ENCODE measurements around the gene PTPRH.
A peak's percentile ranks its signal among the peaks of the same experiment; 100 is the strongest.
"Not testable (repeated sequence)": the region's sequence is repeated elsewhere in the genome, so short reads cannot be mapped to it uniquely, and the experiment has no call there.

The PTPRH gene

DNA sequence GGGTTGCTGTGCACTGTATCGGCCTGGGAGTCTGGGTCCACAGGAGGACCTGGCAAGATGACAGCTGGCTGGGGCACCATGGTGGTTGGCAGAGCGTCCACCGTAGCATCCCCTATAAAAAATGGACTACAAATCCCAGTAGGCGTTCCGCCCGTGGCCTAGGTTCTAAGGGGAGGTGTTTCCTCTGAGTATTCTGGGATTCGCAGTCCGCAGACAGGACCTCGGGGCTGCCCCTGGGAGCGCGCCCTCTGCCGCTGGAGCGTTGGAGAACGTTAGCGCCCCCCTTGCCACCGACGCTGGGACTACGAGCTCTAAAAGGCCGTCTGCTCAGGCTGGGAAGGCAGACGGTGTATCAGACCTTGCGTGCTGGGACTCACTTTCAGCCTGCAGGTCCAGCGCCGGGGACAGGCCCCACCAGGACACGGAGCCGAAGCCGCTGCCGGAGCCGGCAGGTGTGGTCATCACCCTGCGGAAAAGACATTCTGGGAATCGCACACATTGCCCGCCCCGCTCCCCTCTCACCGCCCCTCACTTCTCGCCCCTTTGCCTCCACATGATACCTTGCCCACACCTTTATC is 43.3 kb downstream of the PTPRH start:
- Histone ChIP-seq H3K4me3 (ENCODE audit: low read depth, low read length) (peak overlapping the region; percentile 75), H3K27ac (ENCODE audit: low read depth, low read length) (no peak overlapping the region), H3K36me3 (ENCODE audit: insufficient read depth, low read length) (no peaks in the 10 kb centered on the region), H3K27me3 (ENCODE audit: insufficient read depth, low read length) (peaks cover 17% of the 10 kb centered on the region), H3K4me1 (ENCODE audit: control insufficient read depth, insufficient read depth, low read length, unreplicated experiment) (no peaks in the 10 kb centered on the region), H2AFZ (ENCODE audit: low read length, unreplicated experiment) (peak overlapping the region; percentile 23), H3K79me2 (ENCODE audit: control insufficient read depth, insufficient read depth, low read length, unreplicated experiment) (no peaks in the 10 kb centered on the region)

DNA sequence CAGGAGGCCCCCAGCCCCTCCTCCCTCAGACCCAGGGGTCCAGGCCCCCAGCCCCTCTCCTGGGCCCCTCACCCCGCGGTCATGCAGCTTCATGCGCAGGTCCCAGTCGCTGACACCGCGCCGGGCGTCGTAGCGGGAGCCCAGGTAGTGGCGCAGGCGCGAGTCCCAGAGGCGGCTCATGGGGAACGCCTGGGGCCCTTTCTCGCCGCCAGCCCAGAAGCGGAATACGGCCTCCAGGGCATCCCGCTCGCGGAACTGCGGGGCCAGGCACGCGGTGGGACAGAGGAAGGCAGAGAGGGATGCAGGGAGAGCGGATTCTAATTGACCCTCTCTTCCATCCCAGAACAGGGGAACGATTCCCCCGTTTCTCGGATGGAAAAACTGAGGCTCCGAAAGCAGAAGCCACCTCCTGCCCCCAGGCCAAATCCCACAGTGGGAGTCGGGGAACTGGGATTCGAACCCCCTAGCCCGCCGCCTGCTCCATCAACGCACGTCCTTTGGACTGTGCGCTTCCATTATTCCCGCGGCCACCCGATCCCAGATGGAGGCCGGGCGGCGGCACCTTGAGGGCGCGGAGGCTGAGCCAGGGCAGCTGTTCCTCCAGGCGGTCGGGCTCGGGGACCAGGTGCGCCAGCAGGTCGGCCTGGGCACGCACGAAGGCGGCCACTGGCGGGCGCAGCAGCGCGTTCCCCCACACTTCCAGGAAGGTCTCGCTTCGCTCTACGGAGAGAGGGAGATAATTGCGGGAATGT is 47.6 kb downstream of the PTPRH start:
- Histone ChIP-seq H3K27me3 (ENCODE audit: insufficient read depth, low read length) (peaks cover 19% of the 10 kb centered on the region), H3K36me3 (ENCODE audit: insufficient read depth, low read length) (no peaks in the 10 kb centered on the region), H2AFZ (ENCODE audit: low read length, unreplicated experiment) (no peak overlapping the region), H3K27ac (ENCODE audit: low read depth, low read length) (no peak overlapping the region), H3K4me1 (ENCODE audit: control insufficient read depth, insufficient read depth, low read length, unreplicated experiment) (peaks cover 16% of the 10 kb centered on the region), H3K79me2 (ENCODE audit: control insufficient read depth, insufficient read depth, low read length, unreplicated experiment) (no peaks in the 10 kb centered on the region), H3K4me3 (ENCODE audit: low read depth, low read length) (no peak overlapping the region)

DNA sequence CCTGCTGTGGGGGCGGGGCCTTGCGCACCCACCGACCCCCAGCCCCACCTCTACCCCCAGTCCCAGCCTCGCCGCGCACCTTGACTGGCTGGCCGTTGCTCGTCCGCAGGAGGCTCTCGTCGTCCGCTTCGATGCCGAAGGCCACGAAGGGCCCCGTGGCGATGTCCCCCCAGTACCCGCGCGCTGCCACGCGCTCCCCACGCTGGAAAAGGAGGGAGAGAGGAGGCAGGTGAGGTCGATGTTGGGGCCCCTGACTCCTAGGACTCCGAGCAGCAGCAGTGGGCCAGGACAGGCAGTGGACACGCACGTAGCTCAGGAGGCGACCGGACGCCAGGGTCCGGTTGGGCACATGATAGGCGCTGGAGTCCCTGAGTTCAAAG is 48.3 kb downstream of the PTPRH start:
- H2AFZ ChIP-seq (ENCODE audit: low read length, unreplicated experiment) = no peak overlapping the region
- peaks cover 25% of the 10 kb centered on the region for H3K27me3 ChIP-seq (ENCODE audit: insufficient read depth, low read length)
- no peak overlapping the region for H3K4me3 ChIP-seq (ENCODE audit: low read depth, low read length)
- no peaks in the 10 kb centered on the region for H3K79me2 ChIP-seq (ENCODE audit: control insufficient read depth, insufficient read depth, low read length, unreplicated experiment)
- peaks cover 16% of the 10 kb centered on the region for H3K4me1 ChIP-seq (ENCODE audit: control insufficient read depth, insufficient read depth, low read length, unreplicated experiment)
- no peaks in the 10 kb centered on the region for H3K36me3 ChIP-seq (ENCODE audit: insufficient read depth, low read length)
- no peak overlapping the region for H3K27ac ChIP-seq (ENCODE audit: low read depth, low read length)

DNA sequence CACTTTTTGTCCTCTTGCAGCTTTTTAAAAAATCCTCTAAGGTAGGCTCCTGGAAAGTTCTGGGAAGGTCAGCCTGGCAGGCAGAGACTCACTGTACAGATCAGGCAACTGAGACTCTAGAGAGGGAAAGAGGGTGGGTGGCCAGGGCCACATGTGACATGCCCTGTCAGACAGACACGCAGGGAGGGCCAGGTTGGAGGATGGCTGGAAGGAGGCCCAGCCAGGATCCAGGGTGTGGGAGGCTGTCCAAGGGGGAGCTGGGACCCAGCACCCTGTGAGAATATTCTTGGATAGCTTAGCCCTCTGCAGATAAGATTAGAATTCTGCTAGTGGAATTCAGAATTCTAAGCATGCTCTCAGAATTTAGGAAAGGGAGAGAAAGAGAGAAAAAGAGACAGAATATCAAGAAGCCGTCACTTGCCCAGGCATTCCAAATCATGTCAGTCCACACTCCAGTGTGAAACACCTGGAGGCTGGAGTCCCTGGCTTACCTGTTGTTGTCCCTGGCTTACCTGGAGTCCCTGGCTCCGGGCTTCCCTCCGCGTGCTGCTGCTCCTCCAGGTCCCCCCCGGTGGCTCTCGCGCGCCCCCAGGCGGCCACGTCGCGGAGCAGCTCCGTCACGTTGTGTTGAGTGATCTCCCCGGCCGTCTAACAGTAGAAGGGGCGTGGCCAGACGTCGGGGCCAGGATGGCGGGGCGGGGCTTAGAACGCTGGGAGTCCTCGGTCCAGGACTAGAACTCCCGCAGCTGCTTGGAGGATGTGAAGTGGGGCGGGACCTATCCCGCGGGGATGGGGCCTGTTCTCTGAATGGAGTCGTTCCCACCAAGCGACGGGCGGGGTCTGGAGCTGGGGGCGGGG is 48.9 kb downstream of the PTPRH start:
- peaks cover 26% of the 10 kb centered on the region for H3K27me3 ChIP-seq (ENCODE audit: insufficient read depth, low read length)
- no peak overlapping the region for H3K4me3 ChIP-seq (ENCODE audit: low read depth, low read length)

DNA sequence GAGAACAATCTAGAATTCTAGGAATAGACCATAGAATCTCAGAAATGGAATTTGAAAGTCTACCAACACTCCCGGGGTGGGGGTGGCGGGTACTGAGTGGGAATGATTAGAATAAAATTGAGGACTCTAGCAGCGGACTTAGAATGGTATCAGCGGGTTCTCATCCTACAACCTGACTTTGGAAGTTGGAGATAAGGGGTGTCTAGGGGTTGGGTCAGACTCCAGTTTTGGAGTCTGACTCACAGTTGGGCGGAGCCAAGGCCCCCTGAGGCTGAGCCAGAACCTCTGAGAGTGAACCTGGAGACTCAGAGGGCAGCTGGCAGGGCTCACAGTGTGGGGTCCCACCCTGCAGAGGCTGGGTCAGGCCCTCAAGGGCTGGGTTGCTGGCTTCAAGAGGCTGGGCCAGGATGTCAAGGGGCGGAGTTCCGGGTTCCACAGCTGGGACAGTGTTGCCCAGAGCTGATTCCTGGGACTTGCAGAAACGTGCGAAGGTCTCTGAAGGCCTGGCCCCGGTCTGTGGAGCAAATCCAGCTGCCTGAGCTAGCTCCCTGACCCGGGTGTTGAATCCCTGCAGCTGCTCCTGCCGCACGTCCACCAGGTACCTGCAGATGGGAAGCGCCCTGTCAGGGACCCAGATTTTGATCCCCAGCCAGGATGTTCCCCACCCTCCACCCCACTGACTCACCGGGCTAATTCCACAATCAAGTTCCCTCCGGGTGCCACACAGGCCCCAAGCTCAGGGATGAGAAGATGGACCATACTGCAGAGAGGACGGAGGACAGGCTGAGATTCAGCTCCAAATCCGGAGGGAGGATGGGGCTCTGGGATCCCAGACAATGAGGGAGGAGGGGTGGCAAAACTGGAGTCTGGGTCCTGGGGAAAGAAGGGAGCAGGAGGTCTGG is 50.2 kb downstream of the PTPRH start:
- Histone ChIP-seq H2AFZ (ENCODE audit: low read length, unreplicated experiment) (no peak overlapping the region), H3K4me1 (ENCODE audit: control insufficient read depth, insufficient read depth, low read length, unreplicated experiment) (peaks cover 16% of the 10 kb centered on the region), H3K79me2 (ENCODE audit: control insufficient read depth, insufficient read depth, low read length, unreplicated experiment) (no peaks in the 10 kb centered on the region), H3K36me3 (ENCODE audit: insufficient read depth, low read length) (no peaks in the 10 kb centered on the region), H3K27ac (ENCODE audit: low read depth, low read length) (no peak overlapping the region), H3K27me3 (ENCODE audit: insufficient read depth, low read length) (peaks cover 26% of the 10 kb centered on the region), H3K4me3 (ENCODE audit: low read depth, low read length) (no peak overlapping the region)

More for the DNA sequence above, 48.9 kb downstream of the PTPRH start:
- Histone ChIP-seq H3K36me3 (ENCODE audit: insufficient read depth, low read length) (no peaks in the 10 kb centered on the region), H3K4me1 (ENCODE audit: control insufficient read depth, insufficient read depth, low read length, unreplicated experiment) (peaks cover 16% of the 10 kb centered on the region), H3K79me2 (ENCODE audit: control insufficient read depth, insufficient read depth, low read length, unreplicated experiment) (no peaks in the 10 kb centered on the region), H2AFZ (ENCODE audit: low read length, unreplicated experiment) (no peak overlapping the region), H3K27ac (ENCODE audit: low read depth, low read length) (no peak overlapping the region)

DNA sequence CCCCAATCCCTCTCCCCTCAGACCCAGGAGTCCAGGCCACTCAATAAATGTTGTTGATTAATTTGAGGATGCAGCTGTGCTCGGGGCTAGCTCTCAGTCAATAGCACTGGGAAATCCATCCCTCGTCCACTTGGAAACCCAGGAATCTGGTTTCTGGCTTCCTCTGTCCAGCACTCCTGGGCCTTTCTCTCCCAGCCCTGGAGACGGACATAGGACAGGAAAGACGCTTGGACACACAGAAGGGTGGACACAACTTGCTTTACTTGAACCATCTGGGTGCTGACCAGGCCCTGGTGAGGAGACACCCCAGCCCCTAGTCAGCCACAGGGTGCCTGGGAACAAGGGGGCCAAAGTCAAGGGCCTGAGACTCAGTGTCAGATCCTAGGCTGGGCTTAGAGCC is 50.9 kb downstream of the PTPRH start:
- no peak overlapping the region for H3K4me3 ChIP-seq (ENCODE audit: low read depth, low read length)
- no peaks in the 10 kb centered on the region for H3K79me2 ChIP-seq (ENCODE audit: control insufficient read depth, insufficient read depth, low read length, unreplicated experiment)
- H3K27me3 ChIP-seq (ENCODE audit: insufficient read depth, low read length) = peaks cover 26% of the 10 kb centered on the region
- peaks cover 16% of the 10 kb centered on the region for H3K4me1 ChIP-seq (ENCODE audit: control insufficient read depth, insufficient read depth, low read length, unreplicated experiment)
- H3K27ac ChIP-seq (ENCODE audit: low read depth, low read length) = no peak overlapping the region
- H3K36me3 ChIP-seq (ENCODE audit: insufficient read depth, low read length) = no peaks in the 10 kb centered on the region
- H2AFZ ChIP-seq (ENCODE audit: low read length, unreplicated experiment) = no peak overlapping the region

DNA sequence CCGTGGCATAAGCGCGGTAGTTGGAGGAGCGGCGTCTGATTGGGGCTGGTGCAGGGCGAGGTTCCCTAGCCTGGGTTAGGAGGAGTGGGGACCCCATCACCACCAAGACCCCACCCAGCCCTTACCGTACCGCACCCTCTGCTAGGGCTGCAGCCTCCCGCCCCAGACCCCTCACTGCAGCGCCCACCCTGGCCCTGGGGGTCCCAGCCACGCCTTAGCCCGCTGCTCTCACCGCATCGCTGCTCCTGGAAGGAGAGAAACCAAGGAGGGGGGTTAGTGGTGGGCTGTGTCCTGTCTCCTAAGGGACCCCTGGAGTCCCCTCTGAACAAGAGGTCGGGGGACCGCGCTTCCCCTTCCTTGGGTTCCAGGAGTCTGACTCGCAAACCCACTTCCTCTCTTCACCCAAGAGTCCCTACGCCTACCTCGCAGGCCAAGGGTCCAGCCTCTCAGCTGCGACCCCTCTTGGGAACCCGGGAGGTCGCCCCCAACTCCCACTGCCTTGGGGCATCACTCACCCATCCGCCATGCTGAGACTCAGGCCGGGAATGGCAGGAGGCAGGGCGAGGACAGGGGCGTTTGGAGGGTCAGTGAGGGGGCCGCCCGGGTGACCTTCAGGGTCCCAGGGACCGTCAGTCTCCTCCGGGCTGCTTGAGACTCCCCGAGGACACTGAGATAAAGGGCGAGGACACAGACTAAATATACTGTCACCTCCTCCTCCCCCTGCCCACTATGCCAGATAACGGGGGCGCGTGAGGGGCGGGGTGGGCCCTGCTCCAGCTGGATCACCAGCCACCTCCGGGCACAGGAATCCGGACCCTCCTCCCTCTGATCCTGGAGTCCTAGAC is 52.0 kb downstream of the PTPRH start, which contains the start of gene TNNI3:
Gene TNNI3, minus strand, starts transcription at position 669 of the 845 bp plus-strand sequence. Its CDS starts 143 bp downstream, at position 526.
- H3K27me3 ChIP-seq (ENCODE audit: insufficient read depth, low read length) = peaks cover 25% of the 10 kb centered on the region
- no peak within 1 kb of the TSS for H3K27ac ChIP-seq (ENCODE audit: low read depth, low read length)
- H3K36me3 ChIP-seq (ENCODE audit: insufficient read depth, low read length) = no peaks in the 10 kb centered on the region
- no peak within 1 kb of the TSS for H3K4me3 ChIP-seq (ENCODE audit: low read depth, low read length)
- H3K79me2 ChIP-seq (ENCODE audit: control insufficient read depth, insufficient read depth, low read length, unreplicated experiment) = no peaks in the 10 kb centered on the region
- no peak within 1 kb of the TSS for H2AFZ ChIP-seq (ENCODE audit: low read length, unreplicated experiment)
- peaks cover 16% of the 10 kb centered on the region for H3K4me1 ChIP-seq (ENCODE audit: control insufficient read depth, insufficient read depth, low read length, unreplicated experiment)

DNA sequence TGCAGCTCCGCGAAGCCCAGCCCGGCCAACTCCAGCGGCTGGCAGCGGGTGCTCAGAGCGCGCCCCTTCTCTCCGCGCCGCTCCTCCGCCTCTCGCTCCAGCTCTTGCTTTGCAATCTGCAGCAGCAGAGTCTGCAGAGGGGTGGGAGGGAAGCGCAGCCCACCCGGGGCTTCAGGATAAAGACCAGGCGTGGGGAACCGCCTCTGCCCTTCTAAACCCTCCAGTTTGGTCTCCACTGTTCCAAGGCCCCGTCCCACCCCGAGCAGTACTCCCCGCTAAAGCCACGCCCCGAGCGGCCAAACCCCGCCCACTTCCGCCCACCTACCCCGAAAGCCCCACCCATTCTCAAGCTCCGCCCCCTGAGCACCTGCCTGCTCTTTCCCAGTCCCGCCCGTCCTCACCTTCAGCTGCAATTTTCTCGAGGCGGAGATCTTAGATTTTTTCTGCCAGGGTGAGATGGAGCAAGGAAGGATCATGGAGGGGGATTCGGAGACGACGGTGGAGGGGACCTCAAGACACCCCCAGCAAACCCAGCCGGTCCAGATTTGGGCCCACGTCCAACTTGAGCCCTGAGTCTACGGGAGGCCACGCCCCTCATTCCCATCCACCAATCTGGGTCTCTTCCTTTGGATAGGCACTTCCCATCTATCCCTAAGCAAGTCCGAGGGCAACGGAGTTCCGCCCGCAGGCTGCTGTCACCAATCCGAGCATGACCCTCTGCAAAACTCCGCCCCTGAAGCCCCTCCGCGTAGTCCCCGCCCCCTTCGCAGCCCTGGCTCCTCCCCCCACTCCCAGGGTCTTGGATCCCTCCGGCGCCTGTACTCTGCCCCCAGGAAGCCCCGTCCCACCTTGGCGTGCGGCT is 52.9 kb downstream of the PTPRH start:
- H3K36me3 ChIP-seq (ENCODE audit: insufficient read depth, low read length) = no peaks in the 10 kb centered on the region
- no peak overlapping the region for H3K27ac ChIP-seq (ENCODE audit: low read depth, low read length)
- H2AFZ ChIP-seq (ENCODE audit: low read length, unreplicated experiment) = no peak overlapping the region
- H3K4me1 ChIP-seq (ENCODE audit: control insufficient read depth, insufficient read depth, low read length, unreplicated experiment) = peaks cover 16% of the 10 kb centered on the region
- no peak overlapping the region for H3K4me3 ChIP-seq (ENCODE audit: low read depth, low read length)
- H3K79me2 ChIP-seq (ENCODE audit: control insufficient read depth, insufficient read depth, low read length, unreplicated experiment) = no peaks in the 10 kb centered on the region
- H3K27me3 ChIP-seq (ENCODE audit: insufficient read depth, low read length) = peaks cover 16% of the 10 kb centered on the region; the same call in 1 of the 2 replicates

DNA sequence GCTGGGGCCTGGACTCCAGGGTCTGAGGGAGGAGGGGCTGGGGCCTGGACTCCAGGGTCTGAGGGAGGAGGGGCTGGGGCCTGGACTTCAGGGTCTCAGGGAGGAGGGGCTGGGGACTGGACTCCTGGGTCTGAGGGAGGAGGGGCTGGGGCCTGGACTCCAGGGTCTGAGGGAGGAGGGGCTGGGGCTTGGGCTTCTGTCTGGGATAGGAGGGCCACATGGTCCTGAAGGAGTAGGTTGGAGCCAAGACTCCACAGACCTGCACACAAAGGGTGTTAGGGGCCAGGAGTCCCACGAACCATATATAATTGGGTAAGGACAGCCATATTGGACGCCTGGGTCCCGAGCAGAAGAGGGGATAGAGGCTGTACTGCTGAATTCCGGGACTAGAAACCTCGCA is 53.5 kb downstream of the PTPRH start:
- not testable (repeated sequence) for H3K4me3 ChIP-seq (ENCODE audit: low read depth, low read length); H2AFZ ChIP-seq (ENCODE audit: low read length, unreplicated experiment); H3K79me2 ChIP-seq (ENCODE audit: control insufficient read depth, insufficient read depth, low read length, unreplicated experiment); H3K36me3 ChIP-seq (ENCODE audit: insufficient read depth, low read length); H3K27ac ChIP-seq (ENCODE audit: low read depth, low read length)
- peaks cover 16% of the 10 kb centered on the region for H3K4me1 ChIP-seq (ENCODE audit: control insufficient read depth, insufficient read depth, low read length, unreplicated experiment)
- peaks cover 12% of the 10 kb centered on the region; the same call in 1 of the 2 replicates for H3K27me3 ChIP-seq (ENCODE audit: insufficient read depth, low read length)
